Prostate gland (tissue), 2 donors: ENCODE data around the gene ELMO3.

ENCODE experiments used
- POLR2A ChIP-seq: fragments of 450-650 bp; IDR thresholded peaks from one replicate; pipeline ENCODE4 v1.6.1; 2016; ENCODE audit warnings: antibody characterized with exemption, mild to moderate bottlenecking
- TF ChIP-seq, protein P1 (sequence below), 4 experiments: fragments of 200-600 bp in 2 of 4; fragments of 450-650 bp in 2 of 4; sonication (generic) in 2 of 4; IDR thresholded peaks; 1 replicate in 3 of 4; 2 replicates in 1 of 4; pipeline ENCODE4 v1.5.1; 2016 to 2019; ENCODE audit warnings: antibody characterized with exemption in 4 of 4, mild to moderate bottlenecking in 2 of 4, moderate library complexity in 2 of 4

GRCh38 chr16:67238278-67238575 is 39.3 kb downstream of the ELMO3 start:
- TF ChIP-seq POLR2A: no peak
- TF ChIP-seq, protein P1, sequence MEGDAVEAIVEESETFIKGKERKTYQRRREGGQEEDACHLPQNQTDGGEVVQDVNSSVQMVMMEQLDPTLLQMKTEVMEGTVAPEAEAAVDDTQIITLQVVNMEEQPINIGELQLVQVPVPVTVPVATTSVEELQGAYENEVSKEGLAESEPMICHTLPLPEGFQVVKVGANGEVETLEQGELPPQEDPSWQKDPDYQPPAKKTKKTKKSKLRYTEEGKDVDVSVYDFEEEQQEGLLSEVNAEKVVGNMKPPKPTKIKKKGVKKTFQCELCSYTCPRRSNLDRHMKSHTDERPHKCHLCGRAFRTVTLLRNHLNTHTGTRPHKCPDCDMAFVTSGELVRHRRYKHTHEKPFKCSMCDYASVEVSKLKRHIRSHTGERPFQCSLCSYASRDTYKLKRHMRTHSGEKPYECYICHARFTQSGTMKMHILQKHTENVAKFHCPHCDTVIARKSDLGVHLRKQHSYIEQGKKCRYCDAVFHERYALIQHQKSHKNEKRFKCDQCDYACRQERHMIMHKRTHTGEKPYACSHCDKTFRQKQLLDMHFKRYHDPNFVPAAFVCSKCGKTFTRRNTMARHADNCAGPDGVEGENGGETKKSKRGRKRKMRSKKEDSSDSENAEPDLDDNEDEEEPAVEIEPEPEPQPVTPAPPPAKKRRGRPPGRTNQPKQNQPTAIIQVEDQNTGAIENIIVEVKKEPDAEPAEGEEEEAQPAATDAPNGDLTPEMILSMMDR (IDR thresholded peaks at IDR 0.05): no peak
